Peyer's patch (tissue), 4 donors: ENCODE measurements around the gene C7orf57. TPM values are rescaled to one million over a fixed set of nuclear protein-coding genes. Genes with fewer than 3 reads are reported as not detected.

Experiments used
- DNase-seq, 3 donors: peaks; one replicate each; pipeline ENCODE4 v3.0.0-alpha.2; 2017 to 2019
- H3K27ac ChIP-seq, 4 donors: fragments of 200-600 bp; sonication (generic); one replicate each; pipeline ENCODE4 v1.5.1; 2016 to 2019
- H3K27me3 ChIP-seq, 2 donors: fragments of 200-600 bp; sonication (generic); one replicate each; pipeline ENCODE4 v1.5.1; 2019
- H3K36me3 ChIP-seq, 3 donors: fragments of 200-600 bp; sonication (generic); one replicate each; pipeline ENCODE4 v1.5.1; 2016 to 2019
- H3K4me1 ChIP-seq, 4 donors: fragments of 200-600 bp; sonication (generic); one replicate each; pipeline ENCODE4 v1.5.1; 2016 to 2019
- H3K4me3 ChIP-seq, 4 donors: fragments of 200-600 bp; sonication (generic); 1 replicate in 3 of 4; 2 replicates in 1 of 4; pipeline ENCODE4 v1.5.1; 2016 to 2019; ENCODE audit warnings: mild to moderate bottlenecking in 1 of 4
- H3K9me3 ChIP-seq, 4 donors: fragments of 200-600 bp; sonication (generic); one replicate each; pipeline ENCODE4 v1.5.1; 2016 to 2019; ENCODE audit warnings: mild to moderate bottlenecking in 1 of 4
- CTCF ChIP-seq, 6 experiments: fragments of 450-650 bp in 4 of 6; fragments of 200-600 bp in 2 of 6; sonication (generic) in 1 of 6; IDR thresholded peaks; one replicate each; pipeline ENCODE4 v1.5.1; 2017 to 2019; ENCODE audit warnings: antibody characterized with exemption in 6 of 6, mild to moderate bottlenecking in 3 of 6, moderate library complexity in 1 of 6
- POLR2A ChIP-seq, 2 donors: fragments of 450-650 bp; IDR thresholded peaks; one replicate each; pipeline ENCODE4 v1.5.1; 2017; ENCODE audit warnings: antibody characterized with exemption in 2 of 2, mild to moderate bottlenecking in 2 of 2, moderate library complexity in 2 of 2
- total RNA-seq, 4 donors: library from RNA; depleted of rRNA; stranded (reverse); fragments of >200 nt; gene quantifications; one replicate each; pipeline ENCODE4 v1.1.0, GENCODE V29; 2016

C7orf57 gene
- total RNA-seq, 4 donors from 2014 or later: not detected

DNA sequence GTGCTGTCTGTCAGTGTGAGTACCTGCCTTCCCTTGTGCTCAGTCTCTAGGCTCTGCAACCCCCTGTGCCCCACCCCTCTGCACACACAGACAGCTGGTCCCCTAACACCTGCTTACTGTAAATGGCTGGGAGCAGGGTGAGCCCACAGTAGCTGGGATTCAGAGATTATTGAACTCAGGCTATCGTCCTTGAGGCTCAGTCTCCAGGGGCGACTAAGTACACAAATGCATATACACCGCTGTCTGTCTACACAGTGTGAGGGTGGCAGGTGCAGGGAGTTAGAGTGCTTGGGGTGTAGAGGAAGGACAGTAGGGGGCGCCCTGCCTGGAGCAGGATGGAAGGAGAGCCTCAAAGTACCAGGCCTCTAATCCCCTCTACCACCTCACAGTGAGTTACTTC is 66.6 kb downstream of the C7orf57 start:
- no peaks in the 10 kb centered on the region for H3K4me1 ChIP-seq
- DNase-seq: no peak
- no peak overlapping the region for H3K4me3 ChIP-seq
- TF ChIP-seq POLR2A (IDR thresholded peaks at IDR 0.05) (no peak), CTCF (IDR thresholded peaks at IDR 0.05) (peak in 2 of 6 experiments; percentile 8 to 16)
- no peaks in the 10 kb centered on the region for H3K9me3 ChIP-seq
- H3K36me3 ChIP-seq: peaks cover 0 to 73% (median 0%) of the 10 kb centered on the region in 3 donors
- H3K27me3 ChIP-seq: no peaks in the 10 kb centered on the region
- H3K27ac ChIP-seq: no peak overlapping the region

DNA sequence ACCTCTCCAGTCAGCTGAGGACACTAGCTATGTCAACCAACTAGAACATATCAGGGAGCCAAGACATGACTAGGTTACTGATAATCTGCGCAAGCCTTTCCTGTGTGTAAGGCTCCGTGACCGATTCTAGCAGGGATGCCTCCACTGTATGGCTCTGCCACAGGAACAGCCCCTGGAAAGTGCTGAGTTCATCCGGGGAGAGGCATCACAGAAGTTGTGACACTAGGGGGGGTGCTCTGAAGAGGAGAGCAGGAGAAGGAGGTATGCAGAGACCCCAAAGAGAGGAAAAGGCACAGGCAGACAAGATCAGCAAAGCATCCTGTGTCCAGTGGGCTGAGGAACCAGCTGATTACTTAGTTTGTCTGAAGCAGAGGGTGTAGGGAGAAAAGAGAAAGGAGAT is 67.2 kb downstream of the C7orf57 start:
- Histone ChIP-seq H3K27ac (no peak overlapping the region), H3K9me3 (no peaks in the 10 kb centered on the region), H3K4me3 (no peak overlapping the region), H3K36me3 (peaks cover 0 to 75% (median 0%) of the 10 kb centered on the region in 3 donors), H3K4me1 (no peaks in the 10 kb centered on the region), H3K27me3 (no peaks in the 10 kb centered on the region)
- TF ChIP-seq POLR2A (IDR thresholded peaks at IDR 0.05) (no peak), CTCF (IDR thresholded peaks at IDR 0.05) (no peak)
- DNase-seq: no peak

GRCh38 chr7:48105045-48105444 is 69.7 kb downstream of the C7orf57 start:
- no peak for DNase-seq
- H3K36me3 ChIP-seq: peaks cover 0 to 81% (median 0%) of the 10 kb centered on the region in 3 donors
- no peak overlapping the region for H3K27ac ChIP-seq
- no peak overlapping the region for H3K4me3 ChIP-seq
- no peak for TF ChIP-seq POLR2A (IDR thresholded peaks at IDR 0.05)
- TF ChIP-seq CTCF (IDR thresholded peaks at IDR 0.05): no peak
- H3K4me1 ChIP-seq: no peaks in the 10 kb centered on the region
- H3K27me3 ChIP-seq: no peaks in the 10 kb centered on the region
- H3K9me3 ChIP-seq: no peaks in the 10 kb centered on the region

DNA sequence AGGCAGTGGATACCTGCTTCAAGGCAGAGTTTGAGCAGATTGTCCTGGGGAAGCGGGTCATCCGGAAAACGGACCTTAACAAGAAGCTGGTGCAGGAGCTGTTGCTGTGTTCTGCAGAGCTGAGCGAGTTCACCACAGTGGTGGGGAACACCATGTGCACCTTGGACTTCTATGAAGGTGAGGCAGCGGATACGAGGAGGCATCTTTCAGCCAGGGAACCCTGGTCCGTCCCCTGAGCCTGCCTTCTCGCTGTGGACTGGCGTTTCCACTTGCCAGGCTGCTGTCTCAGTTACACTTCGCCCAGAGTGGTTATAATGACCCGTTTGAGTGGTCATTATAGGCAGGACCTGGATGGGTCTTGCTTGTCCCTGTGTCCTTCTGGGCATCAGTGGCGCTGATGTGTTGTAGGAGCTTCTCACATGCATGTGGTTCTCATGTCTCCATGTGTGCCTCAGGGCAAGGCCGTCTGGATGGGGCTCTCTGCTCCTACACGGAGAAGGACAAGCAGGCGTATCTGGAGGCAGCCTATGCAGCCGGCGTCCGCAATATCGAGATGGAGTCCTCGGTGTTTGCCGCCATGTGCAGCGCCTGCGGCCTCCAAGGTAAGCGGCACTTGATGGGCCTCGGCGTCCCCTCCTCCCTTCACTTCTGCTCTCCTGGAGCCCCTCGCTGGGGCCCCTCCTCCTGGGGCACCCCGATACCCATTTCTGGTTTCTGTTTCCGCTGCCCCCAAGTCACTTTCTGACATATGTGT is 71.7 kb downstream of the C7orf57 start:
- no peak for DNase-seq
- Histone ChIP-seq H3K27ac (no peak overlapping the region), H3K4me3 (no peak overlapping the region), H3K27me3 (no peaks in the 10 kb centered on the region), H3K4me1 (peaks cover 0 to 3% (median 0%) of the 10 kb centered on the region in 4 donors), H3K36me3 (peaks cover 0 to 63% (median 0%) of the 10 kb centered on the region in 3 donors), H3K9me3 (no peaks in the 10 kb centered on the region)
- TF ChIP-seq CTCF (IDR thresholded peaks at IDR 0.05): no peak
- no peak for TF ChIP-seq POLR2A (IDR thresholded peaks at IDR 0.05)

DNA sequence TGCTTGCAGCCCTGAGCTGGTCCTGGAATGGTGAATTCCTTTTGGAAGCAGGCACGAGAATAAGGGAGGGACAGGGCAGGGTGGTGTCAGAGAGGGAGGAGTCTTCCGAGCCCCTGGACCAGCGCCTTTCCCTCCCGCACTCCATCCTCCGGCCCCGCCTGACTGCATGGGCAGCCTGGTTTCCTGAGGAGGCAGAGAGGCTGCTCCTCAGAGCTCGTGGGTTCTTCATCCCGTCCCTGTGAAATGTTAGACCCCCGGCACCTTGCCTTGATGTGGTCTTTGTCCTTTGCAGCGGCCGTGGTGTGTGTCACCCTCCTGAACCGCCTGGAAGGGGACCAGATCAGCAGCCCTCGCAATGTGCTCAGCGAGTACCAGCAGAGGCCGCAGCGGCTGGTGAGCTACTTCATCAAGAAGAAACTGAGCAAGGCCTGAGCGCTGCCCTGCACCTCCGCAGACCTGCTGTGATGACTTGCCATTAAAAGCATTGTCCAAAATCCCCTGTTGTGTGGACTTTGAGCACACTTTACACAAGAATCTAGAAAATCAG is 72.7 kb downstream of the C7orf57 start:
- Histone ChIP-seq H3K27me3 (no peaks in the 10 kb centered on the region), H3K27ac (no peak overlapping the region), H3K9me3 (no peaks in the 10 kb centered on the region), H3K4me3 (no peak overlapping the region), H3K4me1 (peaks cover 0 to 3% (median 0%) of the 10 kb centered on the region in 4 donors), H3K36me3 (peaks cover 0 to 54% (median 0%) of the 10 kb centered on the region in 3 donors)
- TF ChIP-seq CTCF (IDR thresholded peaks at IDR 0.05) (no peak), POLR2A (IDR thresholded peaks at IDR 0.05) (no peak)
- no peak for DNase-seq
